ENCODE results near the gene RRP15.

- TF ChIP-seq POLR2AphosphoS5 (IDR thresholded peaks at IDR 0.05; ENCODE audit: low read depth, low read length), result no peak
- no peak for TF ChIP-seq SIN3A (IDR thresholded peaks at IDR 0.05; ENCODE audit: borderline replicate concordance, insufficient read depth, low read length)
Observed at GRCh38 chr1:218348628-218349071, 63.6 kb downstream of the RRP15 start.

All from PFSK-1 (cell line).